Measurements from ENCODE around the gene ETV6. TPM values are rescaled to one million over a fixed set of nuclear protein-coding genes. Genes with fewer than 3 reads are reported as not detected.

The ETV6 gene
- total and polyA plus RNA-seq, 2 of the 8 experiments (the other 6 are each of a cell fraction or from before 2014, with no cell fraction given): 5.5 to 23.9 TPM

DNA sequence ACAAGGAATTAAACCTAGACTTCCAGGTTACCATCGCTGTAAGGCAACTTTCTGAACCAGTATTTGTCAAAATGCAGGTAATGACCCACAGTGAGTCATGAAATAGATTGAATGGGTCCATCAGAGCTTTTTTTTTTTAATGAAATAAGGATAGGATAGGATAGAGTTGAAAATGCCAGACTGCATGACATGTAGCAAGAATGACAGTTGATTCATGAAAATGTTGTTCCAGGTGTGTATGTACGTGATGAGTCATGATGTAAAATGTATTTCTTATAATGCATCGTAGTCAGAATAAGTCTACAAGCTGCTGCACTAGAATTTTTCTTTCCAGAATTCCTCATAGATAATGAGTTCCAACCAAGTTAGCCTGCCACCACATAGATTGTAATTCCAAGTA lies 236.9 kb downstream of the ETV6 start (continued):
- TF ChIP-seq GABPA (IDR thresholded peaks at IDR 0.05; ENCODE audit: borderline replicate concordance, insufficient read depth, low read length) (no peak), POLR2A (IDR thresholded peaks at IDR 0.05; ENCODE audit: control extremely low read depth in 1 of 2, low read depth in 2 of 2, low read length in 2 of 2) (no peak)

Data from H1 (cell line).